Thoracic aorta (tissue), 2 donors: ENCODE measurements around the gene SPECC1L. TPM values are rescaled to one million over a fixed set of nuclear protein-coding genes. Genes with fewer than 3 reads are reported as not detected.

Source experiments
- ATAC-seq: fragments of 150-250 bp; one replicate; pipeline ENCODE4 v1.8.0; 2017; ENCODE audit warnings: low read depth; ENCODE audit not compliant: insufficient number of reproducible peaks, low FRiP score
- DNase-seq: peaks from one replicate; pipeline ENCODE4 v3.0.0-alpha.2; 2020; ENCODE audit warnings: low spot score
- H3K27ac ChIP-seq, 2 donors: fragments of 200-600 bp; sonication (generic); 1 replicate in 1 of 2; 2 replicates in 1 of 2; pipeline ENCODE4 v1.5.1; 2016; ENCODE audit warnings: mild to moderate bottlenecking in 2 of 2, moderate library complexity in 2 of 2
- H3K27me3 ChIP-seq: fragments of 200-600 bp; sonication (generic); replicated peaks from 2 replicates; pipeline ENCODE4 v1.6.0; 2016; ENCODE audit warnings: mild to moderate bottlenecking; ENCODE audit not compliant: insufficient read depth
- H3K36me3 ChIP-seq: fragments of 200-600 bp; sonication (generic); one replicate; pipeline ENCODE4 v1.5.1; 2016
- H3K4me1 ChIP-seq, 2 donors: fragments of 200-600 bp; sonication (generic); 1 replicate in 1 of 2; 2 replicates in 1 of 2; pipeline versions ENCODE4 v1.5.1 to v1.6.0; 2016; ENCODE audit warnings: low read depth in 2 of 2, mild to moderate bottlenecking in 1 of 2; ENCODE audit not compliant: control insufficient read depth in 1 of 2
- H3K4me3 ChIP-seq: fragments of 200-600 bp; sonication (generic); 2 replicates; pipeline ENCODE4 v1.5.1; 2016; ENCODE audit warnings: mild to moderate bottlenecking
- H3K9me3 ChIP-seq: fragments of 200-600 bp; sonication (generic); 2 replicates; pipeline ENCODE4 v1.5.1; 2016
- CTCF ChIP-seq: fragments of 200-600 bp; sonication (generic); IDR thresholded peaks from one replicate; pipeline ENCODE4 v1.5.1; 2019; ENCODE audit warnings: antibody characterized with exemption
- total RNA-seq, 2 donors: library from RNA; depleted of rRNA; stranded (reverse); fragments of >200 nt; gene quantifications; one replicate each; pipeline versions ENCODE4 v1.1.0 to v1.2.3, GENCODE V29; 2016

The SPECC1L gene
- total RNA-seq, 2 donors from 2014 or later = 49.4 to 50.0 TPM

GRCh38 chr22:24394254-24394653 is 123.6 kb downstream of the SPECC1L start:
- peaks cover 25 to 34% of the 10 kb centered on the region in 2 donors for H3K4me1 ChIP-seq
- no peaks in the 10 kb centered on the region for H3K9me3 ChIP-seq
- no peak for TF ChIP-seq CTCF
- ATAC-seq (no peak), DNase-seq (no peak)
- no peaks in the 10 kb centered on the region for H3K27me3 ChIP-seq
- H3K27ac ChIP-seq = no peak overlapping the region
- H3K36me3 ChIP-seq = peaks cover 8% of the 10 kb centered on the region
- no peak overlapping the region for H3K4me3 ChIP-seq

GRCh38 chr22:24398409-24398808 is 127.8 kb downstream of the SPECC1L start:
- no peak for DNase-seq
- Histone ChIP-seq H3K4me1 (peaks cover 14 to 30% of the 10 kb centered on the region in 2 donors), H3K4me3 (no peak overlapping the region), H3K9me3 (no peaks in the 10 kb centered on the region), H3K27ac (no peak overlapping the region), H3K36me3 (peaks cover 8% of the 10 kb centered on the region), H3K27me3 (no peaks in the 10 kb centered on the region)
- ATAC-seq = no peak
- TF ChIP-seq CTCF = no peak

- no peak for DNase-seq
- H3K9me3 ChIP-seq = no peaks in the 10 kb centered on the region
- TF ChIP-seq CTCF = no peak
- H3K36me3 ChIP-seq = peaks cover 8% of the 10 kb centered on the region
- ATAC-seq = no peak
- no peaks in the 10 kb centered on the region for H3K27me3 ChIP-seq
- H3K27ac ChIP-seq = peak overlapping the region; percentile 82 to 88
- H3K4me3 ChIP-seq = no peak overlapping the region
- H3K4me1 ChIP-seq = peaks cover 21 to 48% of the 10 kb centered on the region in 2 donors
These were observed 129.5 kb downstream of the SPECC1L start for GRCh38 chr22:24400034-24400725.

GRCh38 chr22:24400726-24401596 is 130.3 kb downstream of the SPECC1L start:
- Histone ChIP-seq H3K27ac (peak overlapping the region; percentile 82 to 88), H3K36me3 (peaks cover 8% of the 10 kb centered on the region), H3K4me1 (peaks cover 21 to 50% of the 10 kb centered on the region in 2 donors), H3K27me3 (no peaks in the 10 kb centered on the region), H3K4me3 (peak overlapping the region; percentile 19), H3K9me3 (no peaks in the 10 kb centered on the region)
- DNase-seq (no peak), ATAC-seq (no peak)
- TF ChIP-seq CTCF = no peak

GRCh38 chr22:24401931-24402367 is 131.3 kb downstream of the SPECC1L start:
- DNase-seq = no peak
- no peak for ATAC-seq
- TF ChIP-seq CTCF = no peak
- H3K36me3 ChIP-seq = peaks cover 3% of the 10 kb centered on the region
- H3K9me3 ChIP-seq = no peaks in the 10 kb centered on the region
- H3K27ac ChIP-seq = peak overlapping the region; percentile 82 to 88
- H3K4me3 ChIP-seq = peak overlapping the region; percentile 55
- peaks cover 21 to 50% of the 10 kb centered on the region in 2 donors for H3K4me1 ChIP-seq
- H3K27me3 ChIP-seq = no peaks in the 10 kb centered on the region
